ENCODE results near the gene ALDH9A1.

DNA sequence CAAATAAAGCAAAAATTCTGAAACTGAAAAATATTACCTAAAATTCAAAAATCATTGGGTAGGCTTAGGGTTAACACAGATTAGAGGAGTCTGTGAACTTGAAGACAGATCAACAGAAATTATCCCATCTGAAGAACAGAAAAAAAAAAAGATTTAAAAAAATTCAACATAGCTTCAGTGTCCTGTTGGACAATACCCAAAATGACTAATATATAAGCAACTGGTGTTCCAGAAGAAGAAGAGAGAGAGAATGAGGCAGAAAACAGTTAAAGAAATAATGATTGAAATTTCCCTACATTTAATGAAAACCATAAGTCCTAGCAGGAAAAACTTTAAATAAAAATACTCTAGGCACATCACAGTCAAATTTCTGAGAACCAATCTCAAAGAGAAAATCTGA is 38.8 kb upstream of the ALDH9A1 start:
- TF ChIP-seq EZH2 (IDR thresholded peaks at IDR 0.05; ENCODE audit: borderline replicate concordance, low read length), result no peak
- TF ChIP-seq, protein P1, sequence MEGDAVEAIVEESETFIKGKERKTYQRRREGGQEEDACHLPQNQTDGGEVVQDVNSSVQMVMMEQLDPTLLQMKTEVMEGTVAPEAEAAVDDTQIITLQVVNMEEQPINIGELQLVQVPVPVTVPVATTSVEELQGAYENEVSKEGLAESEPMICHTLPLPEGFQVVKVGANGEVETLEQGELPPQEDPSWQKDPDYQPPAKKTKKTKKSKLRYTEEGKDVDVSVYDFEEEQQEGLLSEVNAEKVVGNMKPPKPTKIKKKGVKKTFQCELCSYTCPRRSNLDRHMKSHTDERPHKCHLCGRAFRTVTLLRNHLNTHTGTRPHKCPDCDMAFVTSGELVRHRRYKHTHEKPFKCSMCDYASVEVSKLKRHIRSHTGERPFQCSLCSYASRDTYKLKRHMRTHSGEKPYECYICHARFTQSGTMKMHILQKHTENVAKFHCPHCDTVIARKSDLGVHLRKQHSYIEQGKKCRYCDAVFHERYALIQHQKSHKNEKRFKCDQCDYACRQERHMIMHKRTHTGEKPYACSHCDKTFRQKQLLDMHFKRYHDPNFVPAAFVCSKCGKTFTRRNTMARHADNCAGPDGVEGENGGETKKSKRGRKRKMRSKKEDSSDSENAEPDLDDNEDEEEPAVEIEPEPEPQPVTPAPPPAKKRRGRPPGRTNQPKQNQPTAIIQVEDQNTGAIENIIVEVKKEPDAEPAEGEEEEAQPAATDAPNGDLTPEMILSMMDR (conservative IDR thresholded peaks at IDR 0.05 in 1 of 2, IDR thresholded peaks at IDR 0.05 in 1 of 2; ENCODE audit: extremely low read depth in 1 of 2, insufficient read depth in 1 of 2, low read depth in 1 of 2, low read length in 2 of 2), result no peak
